OCI-LY1 (cell line): ENCODE measurements around the gene RGP1.

ENCODE experiments used
- CTCF ChIP-seq: fragments of 200-600 bp; sonication (generic), shearing (Covaris generic); IDR thresholded peaks from 2 replicates; pipeline ENCODE4 v1.5.1; 2017; ENCODE audit warnings: mild to moderate bottlenecking, antibody characterized with exemption, low read length, moderate library complexity, mixed read lengths
- EZH2 ChIP-seq: fragments of 200-600 bp; sonication (generic), shearing (Covaris generic); IDR thresholded peaks from 2 replicates; pipeline ENCODE4 v1.8.0; 2017; ENCODE audit warnings: borderline replicate concordance, mixed run types, mild to moderate bottlenecking, antibody characterized with exemption, low read length, moderate library complexity, mixed read lengths

DNA sequence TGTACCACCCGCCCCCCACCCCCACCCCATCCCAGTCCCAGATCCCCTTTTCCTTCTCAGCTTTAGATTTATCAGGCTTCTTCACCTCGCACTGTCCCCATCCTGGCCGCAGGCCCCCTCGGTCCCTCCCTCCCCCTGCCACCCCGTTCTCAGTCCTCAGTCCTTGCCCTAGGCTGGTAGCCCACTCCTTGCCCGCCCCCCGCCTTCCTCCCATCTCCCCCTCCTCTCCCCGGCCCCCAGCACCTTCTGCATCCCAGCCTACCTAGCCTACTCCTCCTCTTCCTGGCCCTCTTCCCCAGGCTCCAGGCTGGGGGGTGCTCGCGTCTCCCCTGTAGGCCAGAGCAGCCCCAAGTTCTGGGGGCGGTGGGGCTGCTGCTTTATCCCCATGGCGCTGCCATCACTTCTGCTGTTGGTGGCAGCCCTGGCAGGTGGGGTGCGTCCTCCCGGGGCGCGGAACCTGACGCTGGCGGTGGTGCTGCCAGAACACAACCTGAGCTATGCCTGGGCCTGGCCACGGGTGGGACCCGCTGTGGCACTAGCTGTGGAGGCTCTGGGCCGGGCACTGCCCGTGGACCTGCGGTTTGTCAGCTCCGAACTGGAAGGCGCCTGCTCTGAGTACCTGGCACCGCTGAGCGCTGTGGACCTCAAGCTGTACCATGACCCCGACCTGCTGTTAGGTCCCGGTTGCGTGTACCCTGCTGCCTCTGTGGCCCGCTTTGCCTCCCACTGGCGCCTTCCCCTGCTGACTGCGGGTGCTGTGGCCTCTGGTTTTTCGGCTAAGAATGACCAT is 43.1 kb downstream of the RGP1 start:
- TF ChIP-seq CTCF, result no peak
- no peak for TF ChIP-seq EZH2
